HG03064 (cell line): ENCODE measurements around the gene ENOX1.

ENCODE experiments used
- ATAC-seq: cut with Tn5 transposase; IDR thresholded peaks from one replicate; pipeline ENCODE4 v1.9.1; 2021; ENCODE audit warnings: low read depth; ENCODE audit not compliant: unreplicated experiment

The ENOX1 gene

DNA sequence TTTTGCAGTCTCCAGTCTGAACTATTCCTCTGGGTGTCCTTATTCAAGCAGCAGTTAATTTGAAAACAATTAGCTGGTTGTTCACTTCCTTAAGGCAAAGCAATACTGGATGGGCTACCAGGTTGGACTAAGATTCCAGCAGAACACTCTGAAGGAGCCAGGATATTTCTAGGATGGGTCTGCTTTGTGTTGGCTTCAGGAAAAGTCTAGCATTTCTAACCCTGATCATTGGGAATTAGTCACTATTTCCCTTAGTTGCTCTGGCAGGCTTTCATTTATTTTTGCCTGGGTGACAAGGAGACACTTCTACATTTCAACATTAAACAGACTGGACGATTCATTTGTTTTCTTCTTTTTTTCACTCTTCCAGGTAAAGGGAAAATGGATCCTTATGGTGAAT lies 228.4 kb downstream of the ENOX1 start:
- no peak for ATAC-seq

- no peak for ATAC-seq
These were observed 231.1 kb downstream of the ENOX1 start for GRCh38 chr13:43555667-43556066.

GRCh38 chr13:43551897-43552456 lies 234.8 kb downstream of the ENOX1 start:
- no peak for ATAC-seq

DNA sequence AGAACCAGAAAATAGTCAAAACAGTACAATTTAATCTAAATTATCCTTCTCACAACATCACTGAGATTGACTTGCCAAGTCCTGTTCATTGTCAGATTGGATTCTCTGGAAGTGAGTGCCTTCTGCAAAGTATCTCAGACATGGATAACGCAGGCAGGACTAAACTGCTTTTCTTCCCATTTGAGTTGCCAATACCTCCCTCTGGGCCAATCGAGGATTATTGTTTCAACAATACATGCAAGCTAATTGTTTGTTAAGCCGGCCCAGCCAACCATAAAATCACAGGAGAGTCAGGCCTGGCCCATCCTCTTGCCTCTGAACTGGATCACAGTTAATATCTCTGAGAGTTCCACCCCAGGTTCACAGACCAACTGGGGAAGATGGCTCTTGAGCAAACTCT lies 240.0 kb downstream of the ENOX1 start:
- ATAC-seq, result no peak

- ATAC-seq, result no peak
These were observed 240.5 kb downstream of the ENOX1 start for GRCh38 chr13:43546251-43546650.

DNA sequence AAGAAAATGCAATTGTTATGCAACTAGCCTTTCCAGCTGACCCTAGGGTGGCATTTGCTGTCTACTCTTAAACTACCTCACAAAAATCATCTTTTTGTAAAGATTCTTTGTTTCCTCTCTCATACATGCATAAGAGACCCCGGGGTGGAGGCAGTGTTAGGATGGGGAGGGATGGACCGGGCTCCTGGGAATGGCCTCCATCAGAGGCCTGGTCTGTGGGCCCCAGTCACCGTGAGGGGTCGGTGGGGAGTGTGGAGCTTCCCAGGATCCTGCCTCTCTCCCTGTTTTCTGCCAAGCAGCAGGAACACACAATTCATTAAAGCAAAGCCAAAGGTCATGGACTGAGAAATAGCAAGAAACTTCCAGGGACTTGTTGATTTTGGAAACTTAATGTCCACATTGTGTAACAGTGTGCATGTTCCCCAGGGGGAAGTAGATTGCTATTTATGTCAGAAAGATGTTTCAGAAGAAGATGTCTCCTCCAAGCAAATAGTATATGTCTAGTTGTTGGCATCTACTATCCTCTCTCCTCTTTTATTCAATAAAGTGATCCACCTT lies 241.4 kb downstream of the ENOX1 start:
- no peak for ATAC-seq

DNA sequence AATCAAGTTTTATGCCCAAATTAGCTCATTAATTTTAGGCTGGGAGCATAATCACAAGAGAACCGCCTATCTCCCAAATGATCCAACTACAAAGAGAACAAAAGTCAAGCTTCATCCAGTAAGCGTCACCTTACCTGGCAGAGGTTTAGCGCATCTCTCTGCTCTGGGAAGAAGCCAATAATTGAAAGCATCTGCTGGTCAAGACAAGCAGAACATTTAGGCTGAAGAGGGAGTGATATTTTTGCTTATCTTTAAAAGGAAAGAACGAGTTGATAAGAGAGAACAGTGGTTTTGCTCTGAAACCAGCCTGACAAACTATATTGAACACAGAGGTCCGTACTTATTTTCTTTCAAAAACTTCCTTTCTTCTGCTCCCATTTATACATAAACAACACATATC lies 242.1 kb downstream of the ENOX1 start:
- ATAC-seq, result no peak

GRCh38 chr13:43544011-43544410 lies 242.8 kb downstream of the ENOX1 start:
- no peak for ATAC-seq

- ATAC-seq, result no peak
These were observed 243.4 kb downstream of the ENOX1 start for GRCh38 chr13:43543331-43543730.

DNA sequence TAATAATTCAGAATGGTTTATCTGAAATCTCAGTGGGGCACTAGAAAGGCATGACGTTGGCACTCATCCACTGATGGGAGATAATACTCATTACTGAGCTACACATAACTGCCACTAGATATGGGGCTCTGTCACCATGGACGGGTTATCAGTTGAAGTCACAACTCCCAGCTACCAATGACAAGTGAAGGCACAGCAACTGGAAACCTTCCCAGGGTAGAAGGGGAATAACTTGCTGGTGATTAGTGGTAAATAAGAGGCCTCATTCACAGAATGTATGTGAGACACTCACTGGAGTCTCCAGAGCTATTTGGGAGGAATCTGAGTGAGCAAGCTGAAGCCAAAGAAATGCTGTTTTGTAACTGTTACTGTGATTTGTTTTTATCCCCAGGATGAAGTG lies 249.6 kb downstream of the ENOX1 start:
- ATAC-seq, result no peak

GRCh38 chr13:43529796-43530195 lies 257.0 kb downstream of the ENOX1 start:
- ATAC-seq, result no peak

DNA sequence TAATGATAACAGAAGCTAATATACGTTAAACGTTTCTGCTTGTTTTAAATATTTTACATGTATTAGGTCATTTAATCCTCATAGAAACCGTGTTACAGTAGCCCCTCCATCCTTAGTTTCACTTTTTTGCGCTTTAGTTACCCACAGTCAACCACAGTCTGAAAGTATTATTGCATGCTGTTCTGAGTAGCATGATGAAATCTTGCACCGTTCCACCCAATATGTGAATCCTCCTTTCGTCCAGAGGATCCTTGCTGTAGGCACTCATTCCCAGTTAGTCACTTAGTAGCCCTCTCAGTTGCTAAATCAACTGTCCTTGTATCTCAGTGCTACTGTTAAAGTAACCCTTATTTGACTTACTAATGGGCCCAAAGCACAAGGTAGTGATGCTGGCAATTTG lies 257.8 kb downstream of the ENOX1 start:
- ATAC-seq, result no peak

GRCh38 chr13:43522788-43523187 lies 264.0 kb downstream of the ENOX1 start:
- ATAC-seq, result no peak

DNA sequence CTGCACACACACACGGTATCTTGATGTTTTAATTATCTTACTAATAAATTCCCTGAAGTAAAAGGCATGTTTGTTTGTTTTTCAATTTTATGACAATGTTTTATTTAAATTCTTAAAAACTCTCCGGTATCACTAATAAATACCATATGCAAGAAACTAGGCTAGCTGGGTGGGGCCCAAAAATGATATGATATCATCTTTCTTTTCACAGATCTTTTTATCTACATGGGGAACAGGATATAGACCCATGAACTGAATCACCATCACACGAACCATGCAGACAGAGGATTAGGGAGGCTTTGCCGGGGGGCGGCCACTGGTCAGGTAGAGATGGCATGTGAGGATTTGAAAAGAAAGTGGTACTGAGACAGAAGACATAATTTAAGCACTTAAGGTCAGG lies 266.4 kb downstream of the ENOX1 start:
- no peak for ATAC-seq

DNA sequence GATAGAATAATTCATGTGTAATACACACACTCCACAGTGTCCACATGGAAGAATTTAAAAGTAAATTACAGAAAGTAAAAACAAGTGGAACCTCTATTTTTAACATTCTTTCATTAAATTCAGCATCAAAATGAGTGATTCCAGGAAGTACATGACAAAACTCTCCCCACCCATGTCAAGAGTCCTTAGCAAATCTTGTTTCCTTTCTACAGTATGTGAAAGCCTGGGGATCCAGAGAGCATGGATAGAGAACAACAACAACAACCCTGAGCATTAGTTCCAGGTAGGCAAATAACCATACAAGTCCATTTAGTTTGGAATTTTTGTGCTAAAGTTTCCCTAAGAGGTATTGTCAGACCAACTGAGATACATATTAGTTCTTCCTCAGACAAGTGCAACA lies 267.9 kb downstream of the ENOX1 start:
- no peak for ATAC-seq

DNA sequence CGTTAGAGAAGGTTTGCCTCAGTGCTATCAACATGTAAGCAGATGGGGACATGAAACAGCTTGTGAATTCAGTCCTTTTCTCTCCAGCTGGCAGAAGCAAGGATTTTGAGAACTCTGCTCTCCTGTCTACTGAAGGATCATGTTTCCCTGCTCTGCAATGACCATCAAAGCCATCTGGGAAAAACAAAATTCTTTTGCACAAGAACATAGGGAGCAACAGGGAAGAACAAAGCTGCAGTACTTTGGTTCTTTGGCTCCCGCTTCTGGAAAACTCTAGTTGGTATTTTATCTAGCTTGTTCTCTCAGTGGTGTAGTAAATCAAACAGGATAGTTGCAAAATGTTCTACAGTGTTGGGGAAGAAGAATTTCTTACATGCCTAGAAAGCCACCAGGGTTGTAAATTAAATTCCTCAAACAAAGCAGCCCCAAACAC lies 270.4 kb downstream of the ENOX1 start:
- ATAC-seq, result no peak

DNA sequence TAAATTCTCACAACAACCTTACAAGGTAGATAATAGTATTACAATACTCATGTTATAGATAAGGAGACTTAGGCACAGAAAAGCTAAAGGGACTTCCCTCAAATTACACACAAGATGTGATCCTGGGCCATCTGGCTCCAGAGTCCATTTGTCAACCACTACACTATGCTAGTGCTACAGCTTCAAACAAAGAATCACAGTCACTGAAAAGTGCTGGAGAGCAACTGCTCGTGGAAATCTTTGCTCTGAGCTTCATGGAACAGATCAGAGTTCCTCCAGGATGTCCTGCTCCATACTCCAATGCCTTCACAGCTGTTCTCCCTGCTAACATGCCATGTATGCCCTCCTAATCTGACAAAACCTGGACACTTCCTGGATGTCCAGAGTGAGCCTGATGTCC lies 271.2 kb downstream of the ENOX1 start:
- ATAC-seq, result no peak

DNA sequence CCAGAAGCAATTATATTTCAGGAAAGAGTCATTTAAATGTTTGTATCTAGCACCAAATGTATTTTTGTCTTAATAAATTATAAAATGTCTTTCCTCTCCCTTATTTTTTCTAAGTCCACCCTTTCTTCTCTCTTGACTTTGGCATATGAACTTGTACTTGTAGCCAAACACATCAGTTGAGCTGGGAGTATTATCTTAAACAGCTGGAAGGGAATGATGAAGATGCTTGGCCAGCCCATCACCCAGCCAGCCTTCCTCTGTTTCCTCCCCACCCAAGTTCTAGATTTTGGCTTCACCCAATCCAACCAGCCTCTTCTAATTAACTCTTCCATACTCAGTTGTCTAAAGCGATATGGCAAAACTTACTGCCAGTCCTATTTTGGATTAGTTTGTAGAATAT lies 272.5 kb downstream of the ENOX1 start:
- ATAC-seq, result no peak

DNA sequence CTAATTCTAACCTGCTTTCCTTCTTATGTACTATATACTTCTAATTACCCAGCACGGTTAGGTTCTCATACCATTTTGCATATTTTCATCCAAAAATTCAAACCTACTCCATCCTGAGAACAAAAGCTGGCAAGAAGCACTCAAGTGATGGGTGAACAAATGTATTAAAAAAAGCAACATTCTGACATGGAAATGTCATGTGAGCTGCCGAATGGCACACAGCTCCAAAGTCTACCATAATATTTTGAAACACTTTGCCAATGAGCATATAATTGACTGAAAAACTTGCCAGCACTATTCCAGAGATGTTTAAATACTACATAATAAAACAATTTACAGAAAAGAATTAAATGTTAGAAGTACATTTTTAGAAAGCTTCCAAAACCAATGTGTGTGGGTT lies 274.6 kb downstream of the ENOX1 start:
- no peak for ATAC-seq

- ATAC-seq, result no peak
These were observed 275.5 kb downstream of the ENOX1 start for GRCh38 chr13:43510956-43511901.

DNA sequence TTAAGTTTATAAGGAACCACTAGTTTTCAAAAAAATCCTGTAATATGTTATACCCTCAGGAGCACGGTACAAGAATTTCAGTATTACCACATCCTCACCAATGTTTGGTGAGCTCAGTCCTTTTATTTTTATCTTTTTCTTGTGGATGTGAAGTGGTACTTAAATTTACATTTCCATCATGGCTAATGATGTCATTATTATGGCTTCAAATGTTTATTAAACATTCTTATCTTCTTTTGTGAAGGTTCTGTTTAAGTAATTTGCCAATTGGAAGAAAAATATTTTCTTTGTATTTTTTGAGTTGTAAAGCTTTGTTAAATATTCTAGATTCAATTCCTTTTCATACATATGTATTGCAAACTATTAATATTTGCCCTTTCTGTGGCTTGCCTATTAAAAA lies 291.0 kb downstream of the ENOX1 start:
- no peak for ATAC-seq

DNA sequence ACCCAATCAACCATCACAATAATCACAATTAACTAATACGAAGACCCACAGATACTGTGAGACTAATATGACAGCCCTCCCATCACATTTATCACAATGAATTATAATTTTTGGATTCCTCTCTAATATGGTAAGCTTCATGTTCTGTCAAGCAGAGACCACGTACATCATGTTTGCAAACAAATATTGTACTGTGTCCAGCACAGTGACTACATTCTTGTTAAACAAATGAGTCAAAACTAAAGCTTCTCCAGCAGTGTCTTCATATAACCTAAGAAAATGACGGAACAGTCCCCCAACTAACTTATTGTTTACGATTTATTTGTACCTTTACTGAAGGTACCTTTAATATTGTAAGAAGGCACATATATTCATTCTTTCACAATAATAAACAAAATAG lies 292.6 kb downstream of the ENOX1 start:
- ATAC-seq, result no peak
